Breast epithelium (tissue), 3 donors: ENCODE measurements around the gene RASGRF2.

Experiments
- POLR2AphosphoS5 ChIP-seq, 3 donors: sonication (generic); formaldehyde crosslinking; IDR thresholded peaks; one replicate each; pipeline ENCODE4 v1.6.1; 2017; ENCODE audit warnings: antibody characterized with exemption in 3 of 3
- TF ChIP-seq, protein P1 (sequence below), 3 donors: fragments of 450-650 bp; IDR thresholded peaks; one replicate each; pipeline ENCODE4 v1.5.1; 2016 to 2017; ENCODE audit warnings: antibody characterized with exemption in 3 of 3, mild to moderate bottlenecking in 3 of 3, moderate library complexity in 3 of 3

DNA sequence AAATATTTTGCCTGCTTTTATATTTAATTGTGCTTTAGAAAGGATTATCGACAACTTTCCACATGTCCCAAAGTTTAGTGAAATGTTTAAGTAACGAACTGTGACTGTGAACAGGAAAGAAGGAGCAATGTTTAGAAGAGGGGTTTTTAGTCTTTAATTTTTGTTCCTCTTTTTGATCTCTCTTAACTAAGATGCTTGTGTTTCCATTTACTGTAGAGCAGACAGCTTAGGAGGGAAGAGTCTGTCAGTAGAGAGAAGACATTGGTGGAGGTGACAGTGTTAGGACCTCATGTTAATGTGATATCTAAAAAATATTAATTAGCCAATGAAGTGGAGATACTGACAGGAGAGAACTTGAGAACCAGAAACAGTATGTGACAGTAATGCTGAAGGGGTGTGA is 92.2 kb downstream of the RASGRF2 start:
- TF ChIP-seq, protein P1, sequence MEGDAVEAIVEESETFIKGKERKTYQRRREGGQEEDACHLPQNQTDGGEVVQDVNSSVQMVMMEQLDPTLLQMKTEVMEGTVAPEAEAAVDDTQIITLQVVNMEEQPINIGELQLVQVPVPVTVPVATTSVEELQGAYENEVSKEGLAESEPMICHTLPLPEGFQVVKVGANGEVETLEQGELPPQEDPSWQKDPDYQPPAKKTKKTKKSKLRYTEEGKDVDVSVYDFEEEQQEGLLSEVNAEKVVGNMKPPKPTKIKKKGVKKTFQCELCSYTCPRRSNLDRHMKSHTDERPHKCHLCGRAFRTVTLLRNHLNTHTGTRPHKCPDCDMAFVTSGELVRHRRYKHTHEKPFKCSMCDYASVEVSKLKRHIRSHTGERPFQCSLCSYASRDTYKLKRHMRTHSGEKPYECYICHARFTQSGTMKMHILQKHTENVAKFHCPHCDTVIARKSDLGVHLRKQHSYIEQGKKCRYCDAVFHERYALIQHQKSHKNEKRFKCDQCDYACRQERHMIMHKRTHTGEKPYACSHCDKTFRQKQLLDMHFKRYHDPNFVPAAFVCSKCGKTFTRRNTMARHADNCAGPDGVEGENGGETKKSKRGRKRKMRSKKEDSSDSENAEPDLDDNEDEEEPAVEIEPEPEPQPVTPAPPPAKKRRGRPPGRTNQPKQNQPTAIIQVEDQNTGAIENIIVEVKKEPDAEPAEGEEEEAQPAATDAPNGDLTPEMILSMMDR (IDR thresholded peaks at IDR 0.05) = no peak
- TF ChIP-seq POLR2AphosphoS5 (IDR thresholded peaks at IDR 0.05) = no peak
